ENCODE data around the gene ANKRD24. TPM values are rescaled to one million over a fixed set of nuclear protein-coding genes. Genes with fewer than 3 reads are reported as not detected.
"Not testable (repeated sequence)": the region's sequence is repeated elsewhere in the genome, so short reads cannot be mapped to it uniquely, and the experiment has no call there.

ANKRD24 gene
- total and polyA plus RNA-seq, 2 donors (not counting 3 experiments of a cell fraction or from before 2014, with no cell fraction given) = 0.07 to 0.27 TPM

DNA sequence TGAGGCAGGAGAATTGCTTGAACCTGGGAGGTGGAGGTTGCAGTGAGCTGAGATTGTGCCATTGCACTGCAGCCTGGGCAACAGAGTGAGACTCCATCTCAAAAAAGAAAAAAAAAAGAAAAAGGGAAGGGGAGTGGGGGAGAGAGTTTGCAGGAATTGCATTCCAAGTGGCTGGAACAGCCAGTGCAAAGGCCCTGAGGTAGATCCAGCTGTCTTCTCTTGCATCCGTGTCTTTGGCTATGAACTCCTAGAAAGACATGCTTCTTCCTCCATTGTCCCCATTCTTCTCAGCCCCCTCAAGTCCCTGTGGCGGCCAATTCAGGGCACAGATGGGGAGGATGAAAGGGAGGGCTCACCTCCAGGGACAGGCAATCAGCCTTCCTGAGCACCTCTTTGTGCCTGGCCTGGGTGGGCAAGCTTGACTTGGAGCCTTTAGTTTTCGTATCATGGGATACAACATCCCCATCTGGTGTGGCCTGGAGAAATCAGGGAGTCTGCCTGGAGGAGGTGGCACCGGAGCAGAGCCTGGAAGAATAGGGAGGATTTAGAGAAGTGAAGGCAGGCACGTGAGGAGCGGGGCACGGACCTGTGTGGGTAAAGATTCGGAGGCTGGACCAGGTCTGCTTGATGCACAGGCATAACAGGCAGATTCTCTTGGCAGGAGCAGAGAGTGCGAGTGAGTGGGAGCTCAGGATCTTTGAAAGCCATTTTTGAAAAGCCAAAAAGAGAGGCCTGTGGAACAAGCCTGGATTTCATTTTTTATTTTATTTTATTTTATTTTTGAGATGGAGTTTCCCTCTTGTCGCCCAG lies 5.0 kb downstream of the ANKRD24 start:
- Histone ChIP-seq H2AFZ (ENCODE audit: low read depth, low read length) (no peak overlapping the region), H3K9ac (replicated peaks; ENCODE audit: extremely low read depth, insufficient read depth, low read length) (no peak overlapping the region), H3K4me3 (replicated peaks in 1 of 3; ENCODE audit: insufficient read depth in 1 of 3, low read depth in 1 of 3, low read length in 3 of 3) (no peak overlapping the region), H3K79me2 (ENCODE audit: control insufficient read depth, insufficient read depth, low read length) (no peaks in the 10 kb centered on the region), H3K27me3 (ENCODE audit: control insufficient read depth in 2 of 2, insufficient read depth in 2 of 2, low read length in 2 of 2) (no peaks in the 10 kb centered on the region), H3K27ac (ENCODE audit: insufficient read depth, low read depth, low read length) (no peak overlapping the region), H3K9me3 (replicated peaks; ENCODE audit: control insufficient read depth, insufficient read depth, low read length) (no peaks in the 10 kb centered on the region), H4K20me1 (replicated peaks; ENCODE audit: control insufficient read depth, extremely low read depth, insufficient read depth, low read length) (no peaks in the 10 kb centered on the region), H3K4me2 (ENCODE audit: insufficient read depth, low read length) (no peak overlapping the region), H3K9me1 (replicated peaks; ENCODE audit: control insufficient read depth, extremely low read depth, insufficient read depth, low read length) (no peaks in the 10 kb centered on the region), H3K4me1 (ENCODE audit: control insufficient read depth, extremely low read depth, insufficient read depth, low read length) (no peaks in the 10 kb centered on the region), H3K36me3 (ENCODE audit: control insufficient read depth in 2 of 2, extremely low read depth in 1 of 2, insufficient read depth in 2 of 2, low read length in 2 of 2) (no peaks in the 10 kb centered on the region)
- FAIRE-seq = no peak
- DNase-seq (ENCODE audit: low read depth, low spot score) = no peak
- dilution Hi-C loops (cut with MboI; ENCODE audit: extremely low pct_ligation_motif_present, low sequenced_read_pairs) = no loop called here
- ChIA-PET CTCF (interaction anchor here (1.3 to 2.6 kb wide), 4 partner anchors 8 to 47 kb away, joined by 6 to 21 read pairs (median 8); no protein-coding TSS in a partner anchor), POLR2A (no interaction called here)
- no TSS peak for BruUV-seq (replicated peaks)
- TF ChIP-seq FOS (IDR thresholded peaks at IDR 0.05; ENCODE audit: borderline replicate concordance, insufficient read depth, low read length) (no peak), GATA2 (IDR thresholded peaks at IDR 0.05; ENCODE audit: insufficient read depth, insufficient read length, low read depth, low read length) (no peak), MYC (IDR thresholded peaks at IDR 0.05; ENCODE audit: low read depth, low read length) (no peak), EZH2 (IDR thresholded peaks at IDR 0.05; ENCODE audit: borderline replicate concordance, low read depth, low read length, severe bottlenecking) (no peak)
- intact Hi-C loops (cut with micrococcal nuclease) = loop anchor here (5.0 kb wide), 2 partner anchors 200 to 510 kb away; partner anchors contain the start of gene EEF2

DNA sequence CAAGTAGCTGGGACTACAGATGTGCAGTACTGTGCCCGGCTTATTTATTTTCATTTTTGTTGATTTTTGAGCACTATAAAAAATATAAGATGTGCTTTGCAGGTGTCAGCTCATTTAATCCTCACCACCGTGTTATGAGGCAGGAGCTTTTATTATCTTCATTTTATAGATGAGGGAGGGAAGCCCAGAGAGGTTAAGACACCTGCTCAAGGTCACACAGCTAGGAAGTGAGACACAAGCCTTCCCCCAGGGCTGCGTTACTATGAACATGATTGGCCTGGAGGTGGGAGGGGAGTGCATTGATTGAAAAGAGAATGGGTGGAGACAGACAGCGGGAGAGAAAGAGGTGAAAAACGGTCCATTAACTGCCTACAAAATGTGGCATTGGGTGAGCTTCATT lies 7.2 kb downstream of the ANKRD24 start:
- no peaks in the 10 kb centered on the region for H3K79me2 ChIP-seq (ENCODE audit: control insufficient read depth, insufficient read depth, low read length)
- BruUV-seq (replicated peaks) = no TSS peak
- TF ChIP-seq JUN (IDR thresholded peaks at IDR 0.05; ENCODE audit: borderline replicate concordance, insufficient read depth, insufficient read length, low read depth) = no peak
- TF ChIP-seq POLR2A (IDR thresholded peaks at IDR 0.05; ENCODE audit: low read depth, low read length) = no peak
- H2AFZ ChIP-seq (ENCODE audit: low read depth, low read length) = no peak overlapping the region
- H4K20me1 ChIP-seq (replicated peaks; ENCODE audit: control insufficient read depth, extremely low read depth, insufficient read depth, low read length) = no peaks in the 10 kb centered on the region
- CTCF ChIA-PET = interaction anchor here (1.0 to 2.3 kb wide), 5 partner anchors 12 to 49 kb away, joined by 3 to 7 read pairs (median 6); no protein-coding TSS in a partner anchor
- no peak overlapping the region for H3K27ac ChIP-seq (ENCODE audit: insufficient read depth, low read depth, low read length)
- no peaks in the 10 kb centered on the region for H3K9me1 ChIP-seq (replicated peaks; ENCODE audit: control insufficient read depth, extremely low read depth, insufficient read depth, low read length)
- H3K27me3 ChIP-seq (ENCODE audit: control insufficient read depth in 2 of 2, insufficient read depth in 2 of 2, low read length in 2 of 2) = peaks cover 0 to 2% of the 10 kb centered on the region in 2 experiments
- no peaks in the 10 kb centered on the region for H3K9me3 ChIP-seq (replicated peaks; ENCODE audit: control insufficient read depth, insufficient read depth, low read length)
- H3K4me1 ChIP-seq (ENCODE audit: control insufficient read depth, extremely low read depth, insufficient read depth, low read length) = no peaks in the 10 kb centered on the region
- DNase-seq (ENCODE audit: low read depth, low spot score) (no peak), FAIRE-seq (no peak)
- no peak overlapping the region for H3K4me3 ChIP-seq (replicated peaks in 1 of 3; ENCODE audit: insufficient read depth in 1 of 3, low read depth in 1 of 3, low read length in 3 of 3)
- H3K9ac ChIP-seq (replicated peaks; ENCODE audit: extremely low read depth, insufficient read depth, low read length) = no peak overlapping the region
- H3K36me3 ChIP-seq (ENCODE audit: control insufficient read depth in 2 of 2, extremely low read depth in 1 of 2, insufficient read depth in 2 of 2, low read length in 2 of 2) = no peaks in the 10 kb centered on the region
- no peak overlapping the region for H3K4me2 ChIP-seq (ENCODE audit: insufficient read depth, low read length)
- POLR2A ChIA-PET = no interaction called here
- dilution Hi-C loops (cut with MboI; ENCODE audit: extremely low pct_ligation_motif_present, low sequenced_read_pairs) (no loop called here), intact Hi-C loops (cut with micrococcal nuclease) (loop anchor here (5.0 kb wide), 2 partner anchors 202 to 508 kb away; partner anchors contain the start of gene EEF2)

DNA sequence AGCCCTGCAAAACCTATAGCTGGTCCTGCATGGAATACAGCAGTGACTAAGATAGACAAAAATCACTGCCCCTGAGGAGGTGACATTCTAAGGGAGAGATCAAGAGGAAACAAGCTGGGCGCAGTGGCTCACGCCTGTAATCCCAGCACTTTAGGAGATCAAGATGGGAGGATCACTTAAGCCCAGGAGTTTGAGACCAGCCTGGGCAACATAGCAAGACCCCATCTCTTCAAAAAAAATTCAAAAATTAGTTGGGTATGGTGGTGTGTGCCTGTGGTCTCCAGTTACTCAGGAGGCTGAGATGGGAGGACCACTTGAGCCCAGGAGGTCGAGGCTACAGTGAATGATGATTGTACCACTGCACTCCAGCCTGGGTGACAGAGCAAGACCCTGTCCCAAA lies 10.0 kb downstream of the ANKRD24 start:
- H3K4me1 ChIP-seq (ENCODE audit: control insufficient read depth, extremely low read depth, insufficient read depth, low read length); intact Hi-C loops (cut with micrococcal nuclease); H3K79me2 ChIP-seq (ENCODE audit: control insufficient read depth, insufficient read depth, low read length); BruUV-seq (replicated peaks); H3K36me3 ChIP-seq (ENCODE audit: control insufficient read depth in 2 of 2, extremely low read depth in 1 of 2, insufficient read depth in 2 of 2, low read length in 2 of 2); H2AFZ ChIP-seq (ENCODE audit: low read depth, low read length); DNase-seq (ENCODE audit: low read depth, low spot score); H3K27ac ChIP-seq (ENCODE audit: insufficient read depth, low read depth, low read length); H3K27me3 ChIP-seq (ENCODE audit: control insufficient read depth in 2 of 2, insufficient read depth in 2 of 2, low read length in 2 of 2); FAIRE-seq; H3K9me3 ChIP-seq (replicated peaks; ENCODE audit: control insufficient read depth, insufficient read depth, low read length); H3K4me2 ChIP-seq (ENCODE audit: insufficient read depth, low read length); H3K9me1 ChIP-seq (replicated peaks; ENCODE audit: control insufficient read depth, extremely low read depth, insufficient read depth, low read length); dilution Hi-C loops (cut with MboI; ENCODE audit: extremely low pct_ligation_motif_present, low sequenced_read_pairs); H3K9ac ChIP-seq (replicated peaks; ENCODE audit: extremely low read depth, insufficient read depth, low read length); H3K4me3 ChIP-seq (replicated peaks in 1 of 3; ENCODE audit: insufficient read depth in 1 of 3, low read depth in 1 of 3, low read length in 3 of 3); POLR2A ChIA-PET; H4K20me1 ChIP-seq (replicated peaks; ENCODE audit: control insufficient read depth, extremely low read depth, insufficient read depth, low read length): not testable (repeated sequence)
- CTCF ChIA-PET = interaction anchor here (1.5 kb wide), 2 partner anchors 19 to 53 kb away, joined by 4 to 9 read pairs; no protein-coding TSS in a partner anchor
